ENCODE measurements around the gene ARHGEF39.

The ARHGEF39 gene

DNA sequence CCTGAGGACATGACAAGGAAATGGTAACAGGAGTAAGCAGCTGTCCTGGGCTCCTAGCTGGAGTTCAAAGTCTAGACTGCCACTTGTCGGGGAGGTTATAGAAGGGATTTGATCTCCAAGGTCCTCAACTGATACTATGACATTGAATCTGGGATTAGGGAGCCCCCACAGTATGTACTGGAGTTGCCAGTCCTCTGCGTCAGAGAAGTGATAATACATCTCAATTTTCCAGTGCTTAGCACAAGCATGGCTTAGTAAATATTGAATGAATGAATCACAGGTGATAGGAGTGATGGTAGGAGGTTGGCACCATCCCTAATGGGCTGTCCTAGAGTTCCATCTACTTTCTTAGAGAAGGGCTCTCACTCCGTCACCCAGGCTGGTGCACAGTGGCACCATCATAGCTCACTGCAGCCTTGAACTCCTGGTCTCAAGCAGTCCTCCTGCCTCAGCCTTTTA lies 31.0 kb upstream of the ARHGEF39 start:
- no peak overlapping the region for H3K4me3 ChIP-seq (ENCODE audit: control insufficient read depth, low read depth, low read length)
- TF ChIP-seq, protein P1, sequence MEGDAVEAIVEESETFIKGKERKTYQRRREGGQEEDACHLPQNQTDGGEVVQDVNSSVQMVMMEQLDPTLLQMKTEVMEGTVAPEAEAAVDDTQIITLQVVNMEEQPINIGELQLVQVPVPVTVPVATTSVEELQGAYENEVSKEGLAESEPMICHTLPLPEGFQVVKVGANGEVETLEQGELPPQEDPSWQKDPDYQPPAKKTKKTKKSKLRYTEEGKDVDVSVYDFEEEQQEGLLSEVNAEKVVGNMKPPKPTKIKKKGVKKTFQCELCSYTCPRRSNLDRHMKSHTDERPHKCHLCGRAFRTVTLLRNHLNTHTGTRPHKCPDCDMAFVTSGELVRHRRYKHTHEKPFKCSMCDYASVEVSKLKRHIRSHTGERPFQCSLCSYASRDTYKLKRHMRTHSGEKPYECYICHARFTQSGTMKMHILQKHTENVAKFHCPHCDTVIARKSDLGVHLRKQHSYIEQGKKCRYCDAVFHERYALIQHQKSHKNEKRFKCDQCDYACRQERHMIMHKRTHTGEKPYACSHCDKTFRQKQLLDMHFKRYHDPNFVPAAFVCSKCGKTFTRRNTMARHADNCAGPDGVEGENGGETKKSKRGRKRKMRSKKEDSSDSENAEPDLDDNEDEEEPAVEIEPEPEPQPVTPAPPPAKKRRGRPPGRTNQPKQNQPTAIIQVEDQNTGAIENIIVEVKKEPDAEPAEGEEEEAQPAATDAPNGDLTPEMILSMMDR (conservative IDR thresholded peaks at IDR 0.05; ENCODE audit: control insufficient read depth, insufficient read depth, low read depth, low read length), result no peak
- no peak for DNase-seq (ENCODE audit: low read depth)

DNA sequence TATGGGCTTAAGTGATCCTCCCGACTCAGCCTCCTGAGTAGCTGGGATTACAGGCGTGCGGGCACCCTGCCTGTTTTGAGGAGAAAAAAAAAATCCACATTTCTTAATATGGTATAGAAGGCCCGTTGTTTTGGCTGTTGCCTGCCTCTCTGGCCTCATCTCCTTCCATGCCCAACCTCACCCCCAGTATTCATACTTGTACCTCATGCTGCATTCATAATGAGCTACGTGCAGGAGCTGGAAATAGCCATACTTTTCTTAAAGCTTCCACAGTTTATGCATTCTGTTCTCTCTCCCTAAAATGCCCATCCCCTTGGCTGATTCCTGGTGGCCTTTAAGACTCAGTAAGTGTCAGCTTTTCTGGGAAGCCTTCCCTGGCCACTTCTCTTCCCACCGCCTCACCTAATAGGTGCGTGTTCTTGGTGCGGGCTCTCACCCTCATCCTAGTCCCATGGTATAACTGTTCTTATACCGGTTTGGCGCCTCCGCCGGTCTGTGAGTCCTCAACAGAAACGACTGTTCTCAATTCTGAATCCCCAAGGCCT lies 26.8 kb upstream of the ARHGEF39 start:
- TF ChIP-seq, protein P1 (conservative IDR thresholded peaks at IDR 0.05; ENCODE audit: control insufficient read depth, insufficient read depth, low read depth, low read length), result no peak
- no peak overlapping the region for H3K4me3 ChIP-seq (ENCODE audit: control insufficient read depth, low read depth, low read length)
- DNase-seq (ENCODE audit: low read depth), result no peak

DNA sequence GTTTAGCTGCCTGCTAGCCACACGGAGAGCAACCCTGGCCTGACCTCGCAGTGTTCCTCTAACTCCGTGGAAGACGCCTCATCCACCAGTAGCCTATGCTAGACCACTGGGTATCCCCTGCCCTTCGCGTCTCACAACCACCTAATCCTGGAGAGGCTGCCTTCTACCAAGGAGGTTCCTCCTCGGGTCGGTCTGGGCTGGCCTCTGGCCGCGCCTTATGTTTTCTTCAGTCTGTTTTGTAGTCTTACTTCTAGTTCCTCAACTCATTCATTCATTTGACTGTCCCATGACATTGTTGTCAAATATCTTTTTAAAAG lies 26.3 kb upstream of the ARHGEF39 start:
- TF ChIP-seq, protein P1 (conservative IDR thresholded peaks at IDR 0.05; ENCODE audit: control insufficient read depth, insufficient read depth, low read depth, low read length), result no peak
- peak overlapping the region; percentile 96 for H3K4me3 ChIP-seq (ENCODE audit: control insufficient read depth, low read depth, low read length)
- no peak for DNase-seq (ENCODE audit: low read depth)

DNA sequence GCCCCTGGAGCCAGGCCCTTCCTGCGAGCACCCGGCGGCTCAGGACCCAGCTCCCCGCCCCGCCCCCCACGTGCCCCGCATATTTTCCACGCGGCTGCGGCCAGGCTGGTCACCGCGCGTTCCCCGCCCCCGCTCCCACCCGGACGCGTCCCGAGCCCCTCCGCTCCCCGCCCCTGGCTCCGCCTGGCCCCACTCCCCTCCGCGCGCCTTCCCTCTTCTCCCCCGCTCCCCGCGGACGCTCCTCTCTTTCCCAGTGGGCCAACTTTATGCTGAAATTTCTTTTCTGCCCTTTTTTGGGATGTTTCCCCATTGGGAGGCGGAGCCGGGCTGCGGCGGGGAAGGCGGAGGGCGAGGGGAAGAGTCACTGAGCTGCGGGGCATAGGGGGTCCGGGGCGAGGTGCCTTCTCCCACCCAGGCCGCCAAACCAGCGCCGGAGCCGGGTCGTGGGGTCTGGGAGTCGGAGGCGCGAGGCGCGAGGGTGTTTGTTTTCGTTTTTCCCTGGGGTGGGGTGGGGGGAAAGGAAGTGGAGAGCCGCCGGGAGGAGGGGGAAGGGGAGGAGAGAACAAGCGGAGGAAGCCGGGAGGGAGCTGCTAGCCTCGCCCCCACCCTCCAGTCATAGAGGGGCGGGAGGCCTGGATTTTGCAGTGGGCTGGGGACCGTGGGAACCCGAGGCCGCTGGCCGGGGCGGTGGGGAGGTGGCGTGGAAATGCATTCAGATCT lies 25.8 kb upstream of the ARHGEF39 start:
- TF ChIP-seq, protein P1 (conservative IDR thresholded peaks at IDR 0.05; ENCODE audit: control insufficient read depth, insufficient read depth, low read depth, low read length), result no peak
- peak; percentile 67 for DNase-seq (ENCODE audit: low read depth)
- peak overlapping the region; percentile 96 for H3K4me3 ChIP-seq (ENCODE audit: control insufficient read depth, low read depth, low read length)

DNA sequence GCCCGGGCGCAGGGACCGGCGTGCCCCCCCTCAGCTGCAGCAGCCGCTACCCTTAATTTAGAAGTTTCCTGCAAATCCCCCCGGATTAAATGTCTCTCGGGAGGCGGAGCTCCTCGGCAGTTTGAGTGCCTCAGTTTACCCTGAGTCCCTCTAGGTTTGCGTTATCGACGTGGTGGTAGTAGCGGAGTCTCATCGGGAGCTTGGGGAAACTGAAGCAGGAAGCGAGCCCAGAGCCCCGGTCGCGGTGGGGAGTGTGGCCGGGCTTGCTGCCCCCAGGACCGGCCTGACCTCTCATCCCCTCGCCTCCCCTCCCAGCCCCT lies 25.3 kb upstream of the ARHGEF39 start:
- TF ChIP-seq, protein P1 (conservative IDR thresholded peaks at IDR 0.05; ENCODE audit: control insufficient read depth, insufficient read depth, low read depth, low read length), result no peak
- peak overlapping the region; percentile 96 for H3K4me3 ChIP-seq (ENCODE audit: control insufficient read depth, low read depth, low read length)
- DNase-seq (ENCODE audit: low read depth), result peak; percentile 64

DNA sequence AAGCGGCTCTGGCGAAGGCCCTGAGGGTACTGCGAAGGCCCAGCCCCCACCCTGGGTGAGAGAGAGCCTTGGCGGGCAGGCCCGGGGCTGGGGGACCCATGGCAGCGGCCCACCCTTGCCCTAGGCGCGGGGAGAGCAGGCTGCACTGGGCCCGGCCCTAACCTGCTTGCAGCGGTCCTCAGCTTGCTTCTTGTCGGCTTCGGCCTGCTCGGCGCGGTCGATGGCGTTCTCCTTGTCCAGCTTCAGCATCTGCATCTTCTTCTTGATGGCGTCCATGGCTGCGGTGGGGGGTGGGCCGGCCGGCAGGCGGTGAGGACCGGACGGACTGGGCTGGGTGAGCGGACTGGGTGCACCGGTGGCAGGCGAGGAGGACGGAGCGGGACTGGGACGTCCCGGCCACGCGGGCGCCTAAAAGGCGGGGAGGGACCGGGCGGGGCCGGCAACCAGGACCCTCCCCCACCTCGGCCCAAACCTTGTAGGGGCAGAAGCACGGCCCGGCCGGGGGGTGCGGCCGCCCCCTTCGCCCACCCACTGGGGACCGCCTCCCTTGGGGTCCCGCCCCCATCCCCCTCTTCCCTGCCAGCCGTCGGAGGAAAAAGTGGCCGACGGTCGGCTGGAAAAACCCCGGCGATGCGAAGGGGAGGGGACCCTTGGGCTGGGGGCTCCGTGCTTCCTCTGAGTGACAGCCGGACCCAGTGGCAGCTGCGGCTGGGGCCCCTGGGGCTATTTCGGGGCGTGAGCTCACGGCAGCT lies 24.7 kb upstream of the ARHGEF39 start, which contains the start of gene TPM2:
Gene TPM2, minus strand, starts transcription at position 384 of the 752 bp plus-strand sequence. Its CDS starts 108 bp downstream, at position 276.
- DNase-seq (ENCODE audit: low read depth), result peak; percentile 82
- H3K4me3 ChIP-seq (ENCODE audit: control insufficient read depth, low read depth, low read length), result peak within 1 kb of the TSS; percentile 96
- TF ChIP-seq, protein P1 (conservative IDR thresholded peaks at IDR 0.05; ENCODE audit: control insufficient read depth, insufficient read depth, low read depth, low read length), result no peak
